H54 (cell line): ENCODE data around the gene BMF.

Source experiments
- DNase-seq: peaks from one replicate; pipeline ENCODE4 v3.0.0; 2011; ENCODE audit warnings: low spot score, mixed read lengths; ENCODE audit not compliant: insufficient read length
- FAIRE-seq: peaks from 3 replicates; lab custom pipeline; 2011; peaks lifted over from hg19 to GRCh38; lab: Jason Lieb, UNC
- POLR2A ChIP-seq: IDR thresholded peaks from 2 replicates; pipeline ENCODE4 v1.6.1; 2011; ENCODE audit warnings: low read depth, mild to moderate bottlenecking, low read length

Gene BMF

DNA sequence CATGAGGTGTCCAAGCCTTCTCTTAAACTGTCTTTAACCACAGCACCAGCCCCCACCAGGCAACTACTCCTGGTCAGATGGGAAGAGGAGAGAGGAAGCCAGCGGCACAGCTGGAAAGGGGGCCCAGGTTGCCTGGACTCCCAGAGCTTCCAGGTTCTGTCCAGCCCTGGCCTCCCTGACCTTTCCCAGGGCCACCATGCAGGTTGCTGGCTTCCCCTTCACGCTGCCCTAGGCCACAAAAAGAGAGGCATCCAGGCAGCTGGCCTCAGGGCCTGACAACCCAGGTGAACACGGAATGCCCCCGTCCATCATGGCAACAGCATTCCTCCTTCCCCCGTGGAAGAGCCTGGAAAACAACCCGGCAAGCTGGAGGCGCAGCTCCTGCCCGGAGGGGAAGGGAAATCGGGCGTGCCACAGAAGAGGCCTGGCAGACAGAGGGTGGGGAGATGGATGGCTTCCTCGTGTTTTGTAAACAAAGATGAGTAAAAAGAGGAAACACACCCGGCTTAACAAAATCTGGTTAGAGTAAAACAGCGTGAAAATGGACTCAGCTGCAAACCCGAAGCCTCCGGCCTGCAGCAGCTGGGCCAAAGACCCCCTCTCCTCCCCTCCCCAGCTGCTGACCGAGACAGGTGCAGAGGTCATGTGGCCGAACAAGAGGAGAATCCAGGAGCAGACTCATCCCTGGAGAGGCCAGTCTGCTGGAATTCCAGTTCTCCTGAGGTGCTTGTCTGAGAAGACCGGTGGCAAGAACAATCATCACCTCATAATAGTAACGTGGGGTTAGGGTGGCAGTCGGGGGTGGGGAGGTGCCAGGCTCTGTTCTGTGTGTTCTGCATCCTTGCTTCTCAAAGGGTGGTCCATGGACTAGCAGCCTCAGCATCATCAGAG is 15.5 kb downstream of the BMF start:
- no peak for FAIRE-seq
- no peak for DNase-seq
- TF ChIP-seq POLR2A = no peak

DNA sequence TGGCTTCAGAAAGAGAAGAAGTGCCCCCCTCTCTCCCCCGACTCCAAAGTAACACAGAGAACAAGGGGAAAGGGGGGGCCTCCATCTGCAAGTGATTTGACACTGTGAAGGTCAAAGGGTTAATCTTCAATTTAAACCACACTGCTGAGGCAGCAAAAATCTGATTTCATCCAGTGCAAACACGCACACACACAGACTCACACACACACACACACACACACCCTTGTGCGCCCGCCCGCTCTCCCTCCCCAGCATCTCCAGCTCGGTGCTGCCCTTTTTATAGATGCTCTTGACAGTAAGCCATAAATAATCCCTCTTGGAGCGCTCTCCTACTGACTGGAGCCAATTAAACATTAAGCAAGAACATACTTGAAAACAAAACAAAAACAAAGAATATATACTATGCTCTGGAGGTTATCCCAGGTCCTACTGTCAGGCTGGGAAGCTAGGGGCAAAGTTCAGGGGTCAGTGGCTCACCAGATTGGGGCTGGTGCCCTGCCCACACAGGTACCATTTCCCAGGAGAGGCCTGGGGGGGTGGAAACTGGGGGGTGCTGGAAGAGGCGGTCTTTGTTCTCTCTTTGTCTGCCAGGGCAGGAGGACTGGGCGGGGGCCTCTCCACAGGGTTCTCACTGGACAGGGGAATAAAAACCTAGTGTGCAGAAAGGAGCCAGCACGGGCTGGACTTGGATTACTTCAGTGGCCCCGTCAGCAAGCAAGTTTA is 16.3 kb downstream of the BMF start:
- TF ChIP-seq POLR2A = no peak
- FAIRE-seq = no peak
- DNase-seq = no peak

DNA sequence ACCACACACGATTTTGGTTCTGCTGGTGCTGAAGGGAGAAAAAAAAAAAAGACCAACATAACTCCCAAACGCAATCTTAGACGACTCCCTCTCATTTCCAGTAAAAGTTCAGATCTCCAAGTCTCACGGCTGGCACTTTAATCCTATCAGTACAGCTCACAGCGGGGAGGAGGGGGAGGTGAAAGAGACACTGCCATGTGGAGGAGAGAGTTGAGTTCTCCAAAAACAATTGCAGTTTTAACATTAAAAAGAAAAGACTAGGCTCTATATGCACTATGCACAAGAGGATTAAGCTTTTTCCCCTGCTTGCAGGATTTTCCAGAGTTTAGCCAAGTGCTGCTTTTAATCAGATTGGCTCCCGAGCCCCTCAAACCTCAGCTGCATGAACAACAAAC is 16.8 kb downstream of the BMF start:
- no peak for DNase-seq
- no peak for FAIRE-seq
- no peak for TF ChIP-seq POLR2A

GRCh38 chr15:40090774-40091455 is 17.8 kb downstream of the BMF start:
- FAIRE-seq (no peak), DNase-seq (no peak)
- no peak for TF ChIP-seq POLR2A

- no peak for TF ChIP-seq POLR2A
- DNase-seq (no peak), FAIRE-seq (no peak)
Measured at GRCh38 chr15:40088929-40089755, 19.5 kb downstream of the BMF start.

DNA sequence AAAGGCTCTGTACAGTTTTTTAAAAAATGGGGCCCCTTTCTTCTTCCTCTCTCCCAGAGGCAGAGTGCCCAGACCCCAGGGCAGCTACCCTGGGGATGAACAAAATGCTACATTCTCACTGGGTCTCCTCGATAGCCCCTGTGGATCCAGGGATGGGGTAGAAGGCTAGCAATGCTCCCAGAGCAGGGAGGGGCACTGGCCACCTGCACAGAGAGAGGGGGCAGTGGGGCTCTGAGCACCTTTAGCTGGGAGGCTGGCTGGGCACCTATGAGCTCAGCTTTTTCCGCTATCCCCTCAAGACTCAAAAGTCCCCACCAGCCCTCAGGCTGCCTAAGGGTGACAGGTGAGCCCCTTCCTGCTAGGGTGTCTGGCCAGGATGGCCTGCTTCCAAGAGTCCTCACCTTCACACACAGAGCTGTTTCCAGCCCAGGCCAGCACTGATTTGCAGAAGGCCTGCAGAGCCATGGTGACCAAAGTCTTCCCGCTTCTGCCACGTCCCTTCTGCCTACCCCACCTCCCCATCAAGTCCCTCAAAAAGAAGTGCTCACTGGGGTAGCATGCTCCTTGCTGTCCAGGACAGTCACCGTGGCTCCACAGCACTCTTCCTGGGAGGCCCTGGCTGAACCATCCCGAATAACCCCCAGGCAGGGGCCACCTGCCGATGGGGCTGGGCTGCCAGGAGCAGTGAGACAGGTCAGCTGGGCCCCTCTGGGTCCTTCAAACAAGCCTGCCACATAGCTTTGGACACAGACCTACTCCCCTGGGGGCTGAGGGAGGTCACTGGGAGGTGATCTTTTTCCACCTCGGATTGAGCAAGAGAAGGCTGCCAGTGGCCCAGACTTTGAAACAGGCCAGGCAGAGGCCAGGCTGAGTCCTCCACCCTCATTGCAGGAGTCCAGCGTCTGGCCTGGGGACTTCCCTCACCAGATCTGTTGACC is 20.4 kb downstream of the BMF start:
- TF ChIP-seq POLR2A = no peak
- no peak for FAIRE-seq
- DNase-seq = no peak

DNA sequence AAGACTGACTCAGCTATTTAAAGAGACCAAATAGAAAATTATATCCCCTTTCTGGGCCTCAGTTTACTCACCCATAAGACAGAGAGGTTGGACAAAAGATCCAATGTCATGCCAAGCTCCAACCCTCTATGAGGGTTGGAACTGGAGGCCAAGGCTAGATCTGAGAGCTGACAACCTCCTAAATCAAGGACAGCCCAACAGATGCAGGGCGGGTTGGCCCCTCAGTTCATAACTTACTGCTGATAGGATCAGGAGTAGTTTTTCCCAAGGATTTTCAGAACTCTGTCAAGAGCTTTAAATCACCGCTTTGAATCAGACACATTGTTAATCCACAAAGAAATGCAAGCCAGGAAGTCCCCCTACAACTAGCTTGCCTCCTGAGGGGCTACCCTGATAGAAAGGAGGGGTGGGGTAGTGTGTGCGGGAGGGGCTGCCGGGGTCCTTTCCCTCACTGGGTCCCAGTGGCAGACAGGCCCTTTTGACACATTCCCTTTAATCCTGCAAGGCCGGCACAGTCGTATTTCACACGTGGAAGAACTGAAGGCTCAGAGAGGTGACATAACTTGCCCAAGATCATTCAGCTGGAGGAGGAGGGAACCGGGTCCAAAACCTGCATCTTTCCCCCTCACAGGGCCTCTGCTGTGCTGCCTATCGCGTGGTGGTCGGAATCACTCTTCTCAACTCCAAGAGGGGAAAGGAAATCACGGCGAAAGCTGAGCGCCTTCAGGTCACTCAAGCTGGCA is 21.4 kb downstream of the BMF start:
- no peak for TF ChIP-seq POLR2A
- FAIRE-seq = no peak
- no peak for DNase-seq

DNA sequence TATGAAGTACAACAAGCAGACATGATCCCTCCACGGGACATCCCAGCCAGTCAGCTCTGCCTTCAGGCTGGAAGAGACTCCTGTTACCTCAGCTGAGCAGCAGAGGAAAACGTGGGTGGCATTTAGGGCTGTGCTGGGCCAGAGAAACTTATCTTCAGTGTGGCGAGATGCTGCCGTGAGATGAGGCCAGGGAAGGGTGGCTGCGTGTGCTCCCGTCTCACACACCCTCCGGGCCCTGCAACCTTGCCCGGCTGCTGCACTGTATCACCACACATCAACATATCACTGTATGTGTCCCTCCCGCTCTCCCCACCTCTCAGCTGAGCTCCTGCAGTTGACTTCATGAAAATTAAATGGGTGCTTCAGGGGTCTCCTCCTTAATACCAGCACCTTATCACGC is 23.4 kb downstream of the BMF start:
- no peak for TF ChIP-seq POLR2A
- DNase-seq (no peak), FAIRE-seq (no peak)

DNA sequence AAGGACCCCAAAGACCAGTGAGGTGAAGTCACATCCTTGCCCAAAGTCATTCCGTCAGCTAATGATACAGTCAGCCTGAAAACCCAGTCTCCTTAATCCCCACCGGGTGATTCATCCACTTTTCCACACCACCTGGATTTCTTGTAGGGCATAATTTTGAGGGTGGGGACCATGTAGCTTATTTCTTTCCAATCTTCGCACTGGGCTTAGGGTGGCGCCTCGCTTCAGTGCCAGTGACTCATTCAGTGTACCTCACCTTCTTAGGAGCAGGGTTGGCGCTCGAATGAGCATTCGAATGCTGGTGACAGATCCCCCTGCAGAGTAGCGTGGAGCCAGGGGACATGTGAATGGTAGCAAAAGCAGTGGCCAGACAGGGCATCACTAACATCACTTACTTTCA is 24.0 kb downstream of the BMF start:
- DNase-seq = no peak
- no peak for TF ChIP-seq POLR2A
- FAIRE-seq = no peak

DNA sequence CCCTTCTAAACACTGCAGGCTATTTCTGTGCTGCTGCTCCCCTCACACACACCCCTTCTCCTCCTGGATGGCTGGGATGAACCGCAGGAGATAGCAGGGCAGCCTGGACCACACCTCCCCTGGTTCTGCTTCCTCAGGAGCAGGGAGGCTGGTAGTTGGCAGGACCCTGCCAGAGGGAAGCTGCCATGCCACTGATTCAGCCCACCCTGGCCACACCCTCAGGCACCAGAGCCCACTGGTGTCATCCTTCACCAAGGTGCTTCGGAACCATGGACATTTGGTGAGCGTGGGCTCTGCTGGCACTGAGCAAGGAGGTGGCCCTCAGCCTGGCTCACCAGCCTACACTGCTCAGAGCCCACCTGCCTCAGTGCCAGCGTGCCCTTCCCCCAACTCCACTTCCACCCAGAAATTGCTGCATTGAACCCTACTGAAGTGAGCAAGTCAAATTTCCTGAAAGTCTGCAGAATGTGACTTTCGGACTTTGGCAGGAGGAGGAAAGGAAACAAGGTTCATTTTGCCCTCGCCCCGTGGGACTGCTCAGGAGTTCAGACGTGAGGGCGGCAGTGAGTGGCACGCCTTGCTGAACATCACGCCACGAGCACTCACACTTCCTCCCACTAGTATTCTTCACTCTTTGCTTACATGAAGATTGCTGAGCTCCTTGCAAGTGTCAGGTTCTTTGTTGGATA is 26.3 kb downstream of the BMF start:
- FAIRE-seq (no peak), DNase-seq (no peak)
- TF ChIP-seq POLR2A = no peak

GRCh38 chr15:40081691-40082194 is 26.9 kb downstream of the BMF start:
- DNase-seq (peak; percentile 64), FAIRE-seq (peak; percentile 91)
- TF ChIP-seq POLR2A = no peak
